ENCODE measurements around the gene SPAG16.

The SPAG16 gene

DNA sequence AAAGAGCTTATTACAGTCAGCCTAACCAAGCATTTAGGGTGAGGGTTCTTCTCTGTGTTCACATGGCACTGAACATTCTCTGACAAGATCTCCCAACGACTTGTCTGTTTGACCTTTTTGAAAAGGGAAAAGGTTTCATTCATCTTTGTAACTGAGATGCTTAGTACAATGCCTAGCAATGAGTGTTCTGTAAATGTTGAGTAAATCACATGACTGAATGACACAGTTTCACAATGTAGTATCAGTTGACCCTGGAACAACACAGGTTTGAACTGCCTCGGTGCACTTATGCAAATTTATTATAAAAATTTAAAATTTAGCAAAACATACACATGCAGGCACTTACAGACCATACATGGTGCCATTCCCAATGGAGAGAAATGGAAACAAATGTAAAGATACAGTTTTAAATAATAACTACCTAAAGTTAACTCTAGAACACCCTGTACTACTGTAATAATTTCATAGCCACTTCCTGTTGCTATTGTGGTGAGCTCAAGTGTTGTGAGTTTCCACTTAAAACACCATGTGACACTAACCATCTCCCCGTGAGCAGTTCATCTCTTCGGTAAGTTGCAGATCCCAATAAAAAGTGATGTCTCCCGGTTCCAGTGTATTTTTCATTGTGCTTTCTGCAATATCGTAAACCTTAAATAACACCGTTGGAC is 1092.5 kb downstream of the SPAG16 start:
- no peak for DNase-seq (ENCODE audit: low read depth, low spot score)

GRCh38 chr2:214377286-214377624 is 1093.0 kb downstream of the SPAG16 start:
- DNase-seq (ENCODE audit: low read depth, low spot score) = no peak

- no peak for DNase-seq (ENCODE audit: low read depth, low spot score)
Observed at GRCh38 chr2:214378455-214379103, 1094.3 kb downstream of the SPAG16 start.

GRCh38 chr2:214379227-214379626 is 1095.0 kb downstream of the SPAG16 start:
- DNase-seq (ENCODE audit: low read depth, low spot score) = no peak

DNA sequence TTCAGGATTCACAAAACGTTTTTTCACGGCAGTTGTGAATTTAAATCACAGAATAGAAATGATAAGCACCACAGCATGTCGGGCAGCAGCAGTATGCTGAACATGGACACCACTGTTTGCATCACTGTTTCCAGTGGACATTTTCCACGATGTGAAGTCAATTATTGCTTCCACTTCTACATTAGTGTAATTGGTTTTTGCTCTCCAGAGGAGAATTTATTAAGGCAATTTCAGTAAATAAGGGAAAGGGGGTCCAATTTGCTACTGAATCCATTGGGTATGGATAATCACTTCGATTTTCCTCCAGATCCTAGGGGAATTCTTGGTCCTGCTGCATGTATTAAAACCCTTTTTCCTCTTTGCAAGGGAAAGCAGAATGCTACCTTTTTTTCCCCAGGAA is 1096.4 kb downstream of the SPAG16 start:
- DNase-seq (ENCODE audit: low read depth, low spot score) = no peak

- no peak for DNase-seq (ENCODE audit: low read depth, low spot score)
Observed at GRCh38 chr2:214382229-214382628, 1098.0 kb downstream of the SPAG16 start.

GRCh38 chr2:214386720-214387119 is 1102.5 kb downstream of the SPAG16 start:
- no peak for DNase-seq (ENCODE audit: low read depth, low spot score)

GRCh38 chr2:214389334-214389733 is 1105.1 kb downstream of the SPAG16 start:
- DNase-seq (ENCODE audit: low read depth, low spot score) = no peak

- no peak for DNase-seq (ENCODE audit: low read depth, low spot score)
Observed at GRCh38 chr2:214393796-214394195, 1109.5 kb downstream of the SPAG16 start.

GRCh38 chr2:214395040-214395439 is 1110.8 kb downstream of the SPAG16 start:
- no peak for DNase-seq (ENCODE audit: low read depth, low spot score)

GRCh38 chr2:214401580-214401979 is 1117.3 kb downstream of the SPAG16 start:
- no peak for DNase-seq (ENCODE audit: low read depth, low spot score)

- no peak for DNase-seq (ENCODE audit: low read depth, low spot score)
Observed at GRCh38 chr2:214410128-214410775, 1126.0 kb downstream of the SPAG16 start.

DNA sequence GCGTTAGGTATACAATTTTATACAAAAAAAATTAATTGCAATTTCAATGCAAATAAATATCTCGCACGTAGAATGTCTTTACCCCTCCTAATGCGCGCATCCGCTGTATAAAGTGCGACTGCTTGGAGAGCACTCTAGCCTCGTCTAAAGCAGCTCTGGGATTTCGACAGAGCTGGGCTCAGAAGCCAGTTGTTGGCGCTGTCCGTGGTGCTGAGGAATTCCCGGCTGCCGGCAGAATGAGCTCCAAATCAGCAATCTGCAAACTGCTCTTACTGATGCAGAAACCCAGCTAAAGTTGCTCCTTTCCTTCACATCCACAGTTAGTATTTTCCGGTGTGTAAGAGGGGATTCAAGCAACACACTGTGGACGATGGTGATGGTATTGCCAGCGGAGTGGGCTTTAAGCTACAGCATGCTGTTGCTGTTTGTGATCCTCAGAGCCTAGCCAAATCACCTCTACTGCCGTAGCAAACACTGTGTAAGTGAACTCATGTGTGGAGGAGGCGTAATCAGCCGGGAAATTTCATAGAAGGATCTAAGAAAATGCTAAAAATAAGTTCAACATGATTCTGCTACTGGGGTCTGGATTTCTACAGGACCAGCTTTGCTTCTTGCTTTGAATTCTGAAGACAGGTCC is 1126.8 kb downstream of the SPAG16 start, which contains the start of gene VWC2L:
VWC2L (plus strand) TSS at position 137 of the 637 bp plus-strand sequence. CDS start 3,140 bp downstream, outside the sequence.
- peak; percentile 22 for DNase-seq (ENCODE audit: low read depth, low spot score)

DNA sequence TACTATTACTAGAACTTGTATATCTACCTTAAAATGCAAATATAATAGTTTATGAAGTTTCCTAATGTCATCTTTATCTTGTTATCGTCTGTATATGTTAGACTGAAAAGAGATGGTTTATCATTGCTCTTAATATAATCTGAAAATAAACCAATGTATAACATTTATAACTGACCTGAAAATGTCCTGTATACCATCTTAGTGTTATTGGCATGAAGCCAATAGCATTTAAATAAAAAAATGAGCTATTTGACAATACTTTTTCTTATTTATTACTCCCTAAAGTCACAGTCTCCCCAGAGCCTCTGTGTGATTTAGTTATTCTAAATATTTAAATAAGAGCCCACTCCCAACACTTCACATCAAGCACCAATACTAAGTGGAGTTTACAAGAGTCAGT is 1128.4 kb downstream of the SPAG16 start:
- no peak for DNase-seq (ENCODE audit: low read depth, low spot score)

DNA sequence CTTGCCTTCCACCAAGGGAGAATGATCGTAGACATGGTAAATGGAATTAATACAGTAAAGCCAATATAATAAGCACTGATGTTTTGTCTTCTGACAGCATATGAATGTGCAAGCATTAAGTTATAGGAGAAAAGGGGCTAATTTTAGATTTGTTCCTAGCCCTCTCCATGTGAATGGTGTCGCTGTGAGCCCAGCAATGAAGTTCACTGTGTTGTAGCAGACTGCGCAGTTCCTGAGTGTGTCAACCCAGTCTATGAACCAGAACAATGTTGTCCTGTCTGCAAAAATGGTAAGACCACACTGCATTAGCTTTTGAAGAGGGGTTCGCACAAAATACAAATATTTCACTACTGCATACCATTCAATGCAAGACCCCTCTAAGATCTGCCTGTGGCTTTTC is 1152.2 kb downstream of the SPAG16 start:
- DNase-seq (ENCODE audit: low read depth, low spot score) = no peak

- no peak for DNase-seq (ENCODE audit: low read depth, low spot score)
Observed at GRCh38 chr2:214450118-214450894, 1166.0 kb downstream of the SPAG16 start.

DNA sequence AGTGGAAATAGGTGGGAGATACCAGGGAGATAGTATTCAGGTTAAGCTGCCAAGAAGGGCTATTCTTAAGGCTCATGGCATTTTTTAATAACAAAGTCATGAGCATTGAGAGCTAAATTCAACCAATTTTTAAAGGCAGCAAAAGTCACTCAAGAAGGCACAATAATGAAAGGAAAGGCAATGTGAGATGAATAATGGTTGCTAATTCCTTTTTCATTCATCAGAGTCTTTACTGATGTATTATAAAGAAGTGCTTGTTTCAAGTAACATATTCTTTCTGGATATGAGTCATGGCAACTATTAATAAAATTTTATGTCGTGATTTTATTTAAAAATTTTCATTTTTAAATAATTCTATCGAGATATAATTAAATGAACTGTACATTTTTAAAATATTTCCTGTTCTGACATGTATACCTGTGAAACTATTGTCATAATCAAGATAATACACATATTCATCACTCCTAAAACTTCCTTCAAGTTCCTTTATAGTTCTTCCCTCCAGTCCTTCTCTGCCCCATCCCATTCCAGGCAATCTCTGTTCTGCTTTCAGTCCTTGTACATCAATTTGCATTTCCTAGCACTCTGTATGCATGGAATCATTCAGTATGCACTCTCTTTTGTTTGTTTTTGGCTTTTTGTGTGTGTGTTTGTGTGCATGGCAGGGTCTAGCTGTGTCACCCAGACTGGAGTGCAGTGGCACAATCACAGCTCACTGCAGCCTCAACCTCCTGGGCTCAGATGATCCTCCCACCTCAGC is 1167.4 kb downstream of the SPAG16 start:
- DNase-seq (ENCODE audit: low read depth, low spot score) = no peak

All from brain pericyte (primary cell).